Mucosa of rectum (tissue), 2 donors: Measurements from ENCODE around the gene ADGRG2.

ENCODE experiments used
- H3K27ac ChIP-seq, 2 donors: one replicate each; pipeline ENCODE4 v1.7.0; 2013; ENCODE audit warnings: inconsistent platforms in 2 of 2, low read depth in 2 of 2, low read length in 2 of 2
- H3K27me3 ChIP-seq, 2 donors: one replicate each; pipeline ENCODE4 v1.7.0; 2013; ENCODE audit warnings: low read length in 2 of 2; ENCODE audit not compliant: control insufficient read depth in 2 of 2, insufficient read depth in 2 of 2
- H3K36me3 ChIP-seq, 2 donors: one replicate each; pipeline ENCODE4 v1.7.0; 2013; ENCODE audit warnings: low read length in 2 of 2; ENCODE audit not compliant: control insufficient read depth in 2 of 2, insufficient read depth in 2 of 2
- H3K4me1 ChIP-seq, 2 donors: one replicate each; pipeline ENCODE4 v1.7.0; 2013; ENCODE audit warnings: low read length in 2 of 2, mild to moderate bottlenecking in 1 of 2; ENCODE audit not compliant: control insufficient read depth in 2 of 2, insufficient read depth in 2 of 2
- H3K4me3 ChIP-seq, 2 donors: one replicate each; pipeline ENCODE4 v1.7.0; 2013; ENCODE audit warnings: low read length in 2 of 2
- H3K9ac ChIP-seq, 2 donors: one replicate each; pipeline ENCODE4 v1.7.0; 2013; ENCODE audit warnings: low read length in 2 of 2, low read depth in 1 of 2, mild to moderate bottlenecking in 1 of 2
- H3K9me3 ChIP-seq, 2 donors: one replicate each; pipeline ENCODE4 v1.7.0; 2013; ENCODE audit warnings: low read length in 2 of 2; ENCODE audit not compliant: control insufficient read depth in 2 of 2
- donor health status: healthy.
- donor health status: Normal muscosa, but diverticular disease.

Gene ADGRG2

GRCh38 chrX:18949291-18949943 lies 172.9 kb downstream of the ADGRG2 start:
- Histone ChIP-seq H3K36me3 (peaks cover 2 to 11% of the 10 kb centered on the region in 2 donors), H3K27ac (no peak overlapping the region), H3K9me3 (no peaks in the 10 kb centered on the region), H3K27me3 (no peaks in the 10 kb centered on the region), H3K4me1 (no peaks in the 10 kb centered on the region), H3K4me3 (no peak overlapping the region), H3K9ac (no peak overlapping the region)

GRCh38 chrX:18946611-18947010 lies 175.7 kb downstream of the ADGRG2 start:
- H3K36me3 ChIP-seq, result peaks cover 5 to 8% of the 10 kb centered on the region in 2 donors
- H3K9me3 ChIP-seq, result no peaks in the 10 kb centered on the region
- H3K9ac ChIP-seq, result no peak overlapping the region
- H3K27me3 ChIP-seq, result no peaks in the 10 kb centered on the region
- no peak overlapping the region for H3K4me3 ChIP-seq
- H3K27ac ChIP-seq, result no peak overlapping the region
- H3K4me1 ChIP-seq, result no peaks in the 10 kb centered on the region

GRCh38 chrX:18946157-18946556 lies 176.1 kb downstream of the ADGRG2 start:
- Histone ChIP-seq H3K4me1 (no peaks in the 10 kb centered on the region), H3K36me3 (peaks cover 3 to 8% of the 10 kb centered on the region in 2 donors), H3K9me3 (no peaks in the 10 kb centered on the region), H3K27me3 (no peaks in the 10 kb centered on the region), H3K27ac (no peak overlapping the region), H3K9ac (no peak overlapping the region), H3K4me3 (no peak overlapping the region)

- Histone ChIP-seq H3K27me3 (no peaks in the 10 kb centered on the region), H3K9ac (no peak overlapping the region), H3K27ac (no peak overlapping the region), H3K4me1 (no peaks in the 10 kb centered on the region), H3K36me3 (peaks cover 1 to 3% of the 10 kb centered on the region in 2 donors), H3K9me3 (no peaks in the 10 kb centered on the region), H3K4me3 (no peak overlapping the region)
These were observed 176.8 kb downstream of the ADGRG2 start for GRCh38 chrX:18945483-18945882.

GRCh38 chrX:18944482-18944881 lies 177.8 kb downstream of the ADGRG2 start:
- H3K4me3 ChIP-seq, result no peak overlapping the region
- peaks cover 0 to 3% of the 10 kb centered on the region in 2 donors for H3K36me3 ChIP-seq
- no peak overlapping the region for H3K27ac ChIP-seq
- no peaks in the 10 kb centered on the region for H3K9me3 ChIP-seq
- no peaks in the 10 kb centered on the region for H3K27me3 ChIP-seq
- no peaks in the 10 kb centered on the region for H3K4me1 ChIP-seq
- H3K9ac ChIP-seq, result no peak overlapping the region

- no peaks in the 10 kb centered on the region for H3K4me1 ChIP-seq
- H3K36me3 ChIP-seq, result peaks cover 3 to 4% of the 10 kb centered on the region in 2 donors
- H3K27ac ChIP-seq, result no peak overlapping the region
- no peaks in the 10 kb centered on the region for H3K9me3 ChIP-seq
- no peak overlapping the region for H3K4me3 ChIP-seq
- H3K27me3 ChIP-seq, result no peaks in the 10 kb centered on the region
- no peak overlapping the region for H3K9ac ChIP-seq
These were observed 180.4 kb downstream of the ADGRG2 start for GRCh38 chrX:18941896-18942295.
